Ovary (tissue), 3 donors: ENCODE results near the gene PEX14.

Experiments used
- CTCF ChIP-seq, 3 donors: fragments of 450-650 bp in 2 of 3; fragments of 200-600 bp in 1 of 3; IDR thresholded peaks; one replicate each; pipeline versions ENCODE4 v1.5.1 to v1.8.0; 2016 to 2022; ENCODE audit warnings: antibody characterized with exemption in 3 of 3, mild to moderate bottlenecking in 1 of 3
- EP300 ChIP-seq: sonication (generic); formaldehyde crosslinking; IDR thresholded peaks from one replicate; pipeline ENCODE4 v1.6.1; 2017; ENCODE audit warnings: antibody characterized with exemption
- POLR2A ChIP-seq: fragments of 450-650 bp; IDR thresholded peaks from one replicate; pipeline ENCODE4 v1.6.1; 2017; ENCODE audit warnings: antibody characterized with exemption, mild to moderate bottlenecking, moderate library complexity
- donor health status: DM: no; HTN: no; CAD: no.

DNA sequence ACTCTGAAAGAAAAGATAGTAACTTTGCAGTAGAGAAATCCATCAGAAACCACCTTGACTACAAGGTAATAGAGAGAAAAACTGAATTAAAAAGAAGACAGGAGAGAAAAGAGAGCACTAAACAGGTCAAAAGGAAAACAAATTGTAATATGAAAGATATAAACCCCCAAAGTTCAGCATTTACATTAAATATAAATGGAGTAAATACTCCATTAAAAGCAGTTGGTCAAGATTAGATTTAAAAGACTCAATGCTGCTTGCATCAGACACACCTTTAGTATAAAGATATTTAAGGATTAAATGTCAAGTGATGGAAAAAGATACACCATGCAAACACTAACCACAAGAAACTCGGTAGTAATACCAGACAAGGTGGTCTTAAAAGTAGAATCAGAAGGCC, 110.5 kb downstream of the PEX14 start:
- TF ChIP-seq CTCF (IDR thresholded peaks at IDR 0.05) (no peak), EP300 (no peak), POLR2A (no peak)
